Measurements from ENCODE around the gene GTF2F2. TPM values are rescaled to one million over a fixed set of nuclear protein-coding genes. Genes with fewer than 3 reads are reported as not detected.

Gene GTF2F2
- total and polyA plus RNA-seq, 2 experiments from 2014 or later, result 42.1 to 75.6 TPM

GRCh38 chr13:45109102-45109720, 11.1 kb upstream of the GTF2F2 start:
- Histone ChIP-seq H3K4me1 (ENCODE audit: insufficient read depth) (peaks cover 20% of the 10 kb centered on the region), H3K36me3 (ENCODE audit: insufficient read depth) (no peaks in the 10 kb centered on the region), H3K27ac (ENCODE audit: low read depth) (peak overlapping the region; percentile 28; the same call in 1 of the 2 replicates), H3K9me2 (ENCODE audit: insufficient read depth) (no peaks in the 10 kb centered on the region), H2AFZ (peak overlapping the region; percentile 96), H3K4me3 (peak overlapping the region; percentile 42), H3K27me3 (ENCODE audit: insufficient read depth) (no peaks in the 10 kb centered on the region), H3K79me2 (replicated peaks; ENCODE audit: insufficient read depth) (no peaks in the 10 kb centered on the region), H4K20me1 (replicated peaks; ENCODE audit: insufficient read depth) (no peaks in the 10 kb centered on the region), H3K4me2 (peak overlapping the region; percentile 69), H3F3A (replicated peaks; ENCODE audit: low read depth) (no peaks in the 10 kb centered on the region)
- H3K4me3 Mint-ChIP-seq, result no peak overlapping the region
- ATAC-seq (peak; percentile 13; the same call in 2 of the 3 replicates), DNase-seq (ENCODE audit: low spot score) (no peak)
- peaks cover 5% of the 10 kb centered on the region; the same call in 2 of the 3 replicates for H3K9me3 Mint-ChIP-seq
- H3K36me3 Mint-ChIP-seq (ENCODE audit: low read depth), result no peaks in the 10 kb centered on the region; the same call in 2 of the 3 replicates
- no peak for TF ChIP-seq EZH2phosphoT487 (IDR thresholded peaks at IDR 0.05; ENCODE audit: unreplicated experiment)
- TF ChIP-seq ZNF114 (CRISPR knock-in tag; IDR thresholded peaks at IDR 0.05), result no peak
- no peak for TF ChIP-seq ZNF331 (CRISPR knock-in tag; IDR thresholded peaks at IDR 0.05; ENCODE audit: low read depth)
- TF ChIP-seq REST (IDR thresholded peaks at IDR 0.05; ENCODE audit: unreplicated experiment), result no peak
- TF ChIP-seq POLR2AphosphoS5 (IDR thresholded peaks at IDR 0.05; ENCODE audit: low read depth), result no peak
- no peak for TF ChIP-seq NANOG (IDR thresholded peaks at IDR 0.05; ENCODE audit: borderline replicate concordance)
- no peak for TF ChIP-seq CTCF (conservative IDR thresholded peaks at IDR 0.05; ENCODE audit: low read depth in 2 of 2)
- TF ChIP-seq JUNB (IDR thresholded peaks at IDR 0.05; ENCODE audit: unreplicated experiment), result no peak
- TF ChIP-seq ETS1 (IDR thresholded peaks at IDR 0.05), result no peak
- no peak for TF ChIP-seq CREB1 (CRISPR knock-in tag; IDR thresholded peaks at IDR 0.05; ENCODE audit: low read depth)
- TF ChIP-seq STAT1 (IDR thresholded peaks at IDR 0.05; ENCODE audit: unreplicated experiment), result no peak
- TF ChIP-seq EZH2 (IDR thresholded peaks at IDR 0.05; ENCODE audit: low read depth, unreplicated experiment), result no peak
- TF ChIP-seq ZNF462 (CRISPR knock-in tag; IDR thresholded peaks at IDR 0.05), result no peak
- peaks cover 2% of the 10 kb centered on the region for H3K27me3 Mint-ChIP-seq (ENCODE audit: insufficient read depth, low read depth, poor library complexity)
- H3K4me1 Mint-ChIP-seq, result peaks cover 27% of the 10 kb centered on the region
- no peak overlapping the region for H3K27ac Mint-ChIP-seq

Measured in GM23338 (cell line).